IPS DF 19.7 (cell line): ENCODE results near the gene CD63.

Experiments used
- DNase-seq: peaks from one replicate; pipeline ENCODE4 v3.0.0-alpha.2; 2013; ENCODE audit warnings: low read depth, low spot score

The CD63 gene

GRCh38 chr12:55706568-55707218, 22.1 kb downstream of the CD63 start:
- no peak for DNase-seq

- no peak for DNase-seq
Measured at GRCh38 chr12:55705782-55706402, 22.9 kb downstream of the CD63 start.

GRCh38 chr12:55704824-55705718, 23.7 kb downstream of the CD63 start:
- DNase-seq = no peak

- DNase-seq = no peak
Measured at GRCh38 chr12:55703901-55704761, 24.7 kb downstream of the CD63 start.

- DNase-seq = no peak
Measured at GRCh38 chr12:55703288-55703687, 25.5 kb downstream of the CD63 start.

- no peak for DNase-seq
Measured at GRCh38 chr12:55702861-55703260, 25.9 kb downstream of the CD63 start.

GRCh38 chr12:55700255-55701018, 28.4 kb downstream of the CD63 start:
- no peak for DNase-seq

- no peak for DNase-seq
Measured at GRCh38 chr12:55699471-55700055, 29.2 kb downstream of the CD63 start.

- DNase-seq = no peak
Measured at GRCh38 chr12:55698965-55699364, 29.8 kb downstream of the CD63 start.

- no peak for DNase-seq
Measured at GRCh38 chr12:55698241-55698955, 30.4 kb downstream of the CD63 start.

GRCh38 chr12:55697686-55698085, 31.1 kb downstream of the CD63 start:
- no peak for DNase-seq

- DNase-seq = no peak
Measured at GRCh38 chr12:55696796-55697462, 31.9 kb downstream of the CD63 start.

- no peak for DNase-seq
Measured at GRCh38 chr12:55696141-55696540, 32.7 kb downstream of the CD63 start.

GRCh38 chr12:55695349-55695748, 33.5 kb downstream of the CD63 start:
- no peak for DNase-seq

GRCh38 chr12:55694651-55695050, 34.2 kb downstream of the CD63 start:
- no peak for DNase-seq

- no peak for DNase-seq
Measured at GRCh38 chr12:55694188-55694515, 34.7 kb downstream of the CD63 start.

GRCh38 chr12:55693323-55694187, 35.3 kb downstream of the CD63 start:
- DNase-seq = no peak

- no peak for DNase-seq
Measured at GRCh38 chr12:55692631-55693322, 36.0 kb downstream of the CD63 start.
